H1 (cell line): ENCODE measurements around the gene ABHD16A. TPM values are rescaled to one million over a fixed set of nuclear protein-coding genes. Genes with fewer than 3 reads are reported as not detected.
A peak's percentile ranks its signal among the peaks of the same experiment; 100 is the strongest.

ENCODE experiments used
- CTCF ChIA-PET: fragments of 300-600 bp; sonication (Branson Sonifier 250); formaldehyde crosslinking; loops from one replicate; lab custom pipeline; 2021; ENCODE audit not compliant: partially characterized antibody; lab: Charles Lee
- POLR2A ChIA-PET: fragments of 300-600 bp; sonication (Branson Sonifier 250); formaldehyde crosslinking; loops from one replicate; lab custom pipeline; 2021; ENCODE audit warnings: inconsistent platforms; ENCODE audit not compliant: partially characterized antibody; lab: Charles Lee
- DNase-seq, 2 experiments: peaks; one replicate each; pipeline versions ENCODE4 v3.0.0 to v3.0.0-alpha.2; 2010 to 2022; ENCODE audit warnings: low spot score in 2 of 2, low read depth in 1 of 2, mixed read lengths in 1 of 2
- FAIRE-seq: peaks from 2 replicates; lab custom pipeline; 2011; peaks lifted over from hg19 to GRCh38; lab: Jason Lieb, UNC
- H2AFZ ChIP-seq: 2 replicates; pipeline ENCODE4 v1.8.1; 2012; ENCODE audit warnings: low read length, inconsistent platforms
- H2AK5ac ChIP-seq: 2 replicates; pipeline ENCODE4 v1.6.1; 2013; ENCODE audit warnings: low read depth, low read length
- H2BK120ac ChIP-seq: replicated peaks from 2 replicates; pipeline ENCODE3; 2013; ENCODE audit warnings: low read depth, low read length, inconsistent platforms
- H2BK12ac ChIP-seq: 2 replicates; pipeline ENCODE4 v1.6.1; 2013; ENCODE audit warnings: low read depth, low read length
- H2BK15ac ChIP-seq: 2 replicates; pipeline ENCODE4 v1.6.1; 2013; ENCODE audit warnings: low read length
- H2BK20ac ChIP-seq: 2 replicates; pipeline ENCODE4 v1.6.1; 2013; ENCODE audit warnings: low read length
- H2BK5ac ChIP-seq: 2 replicates; pipeline ENCODE4 v1.6.1; 2013; ENCODE audit warnings: low read depth, low read length
- H3K14ac ChIP-seq: 2 replicates; pipeline ENCODE4 v1.6.1; 2013; ENCODE audit warnings: inconsistent platforms; ENCODE audit not compliant: insufficient read length
- H3K18ac ChIP-seq: 2 replicates; pipeline ENCODE4 v1.6.1; 2013; ENCODE audit warnings: low read length; ENCODE audit errors: extremely low read depth
- H3K23ac ChIP-seq: 2 replicates; pipeline ENCODE4 v1.6.1; 2013; ENCODE audit warnings: inconsistent platforms; ENCODE audit not compliant: insufficient read length
- H3K23me2 ChIP-seq: 2 replicates; pipeline ENCODE4 v1.6.1; 2013; ENCODE audit warnings: low read depth, low read length
- H3K27ac ChIP-seq: 2 replicates; pipeline ENCODE4 v1.6.1; 2011; ENCODE audit warnings: low read depth, low read length, inconsistent platforms
- H3K27me3 ChIP-seq, 4 experiments: replicated peaks in 1 of 4; 1 replicate in 1 of 4; 2 replicates in 3 of 4; pipeline versions ENCODE4 v1.6.1 to v1.8.1; 2011 to 2013; ENCODE audit warnings: low read length in 3 of 4, mild to moderate bottlenecking in 3 of 4, inconsistent platforms in 2 of 4, mixed read lengths in 2 of 4, moderate library complexity in 1 of 4; ENCODE audit not compliant: control insufficient read depth in 3 of 4, insufficient read depth in 3 of 4; ENCODE audit errors: extremely low read depth in 1 of 4
- H3K36me3 ChIP-seq, 4 experiments: 2 replicates each; pipeline versions ENCODE4 v1.6.1 to v1.8.1; 2011 to 2013; ENCODE audit warnings: mild to moderate bottlenecking in 4 of 4, low read length in 3 of 4, moderate library complexity in 2 of 4, control low read depth in 1 of 4, inconsistent platforms in 1 of 4; ENCODE audit not compliant: insufficient read depth in 4 of 4, control insufficient read depth in 2 of 4
- H3K4ac ChIP-seq: replicated peaks from 2 replicates; pipeline ENCODE3; 2013; ENCODE audit warnings: low read length, low read depth, mixed read lengths, inconsistent platforms; ENCODE audit not compliant: insufficient read length
- H3K4me1 ChIP-seq, 4 experiments: replicated peaks in 1 of 4; 1 replicate in 1 of 4; 2 replicates in 3 of 4; pipeline versions ENCODE4 v1.6.1 to v1.8.1; 2011 to 2013; ENCODE audit warnings: low read length in 3 of 4, inconsistent platforms in 2 of 4, mixed read lengths in 1 of 4; ENCODE audit not compliant: insufficient read depth in 4 of 4, control insufficient read depth in 3 of 4
- H3K4me2 ChIP-seq, 2 experiments: 2 replicates each; pipeline versions ENCODE4 v1.6.1 to v1.8.1; 2011 to 2013; ENCODE audit warnings: low read depth in 2 of 2, low read length in 2 of 2, control low read depth in 1 of 2, inconsistent platforms in 1 of 2, mild to moderate bottlenecking in 1 of 2; ENCODE audit not compliant: insufficient read depth in 1 of 2
- H3K4me3 ChIP-seq, 4 experiments: fragments of 200-600, 300-600 bp in 1 of 4; sonication (generic), shearing (Covaris generic), sonication (Bioruptor Twin) in 1 of 4; 2 replicates each; pipeline versions ENCODE4 v1.5.1 to v1.8.1; 2011 to 2016; ENCODE audit warnings: low read length in 4 of 4, low read depth in 3 of 4, control low read depth in 2 of 4, inconsistent platforms in 2 of 4, mild to moderate bottlenecking in 2 of 4, mixed read lengths in 1 of 4, moderate library complexity in 1 of 4; ENCODE audit not compliant: insufficient read depth in 2 of 4; ENCODE audit errors: extremely low read depth in 1 of 4
- H3K56ac ChIP-seq: replicated peaks from 2 replicates; pipeline ENCODE3; 2013; ENCODE audit warnings: low read depth, mild to moderate bottlenecking, mixed read lengths, low read length, inconsistent platforms; ENCODE audit not compliant: insufficient read length
- H3K79me1 ChIP-seq: 2 replicates; pipeline ENCODE4 v1.6.1; 2013; ENCODE audit warnings: low read depth, low read length, control low read depth
- H3K79me2 ChIP-seq, 2 experiments: 2 replicates each; pipeline versions ENCODE4 v1.6.1 to v1.8.1; 2012 to 2013; ENCODE audit warnings: low read length in 2 of 2, mild to moderate bottlenecking in 2 of 2, inconsistent platforms in 1 of 2; ENCODE audit not compliant: insufficient read depth in 2 of 2, control insufficient read depth in 1 of 2
- H3K9ac ChIP-seq, 4 experiments: replicated peaks in 1 of 4; 1 replicate in 1 of 4; 2 replicates in 3 of 4; pipeline versions ENCODE4 v1.6.1 to v1.8.1; 2011 to 2013; ENCODE audit warnings: low read depth in 3 of 4, low read length in 3 of 4, control low read depth in 2 of 4, mild to moderate bottlenecking in 2 of 4, moderate library complexity in 2 of 4, inconsistent platforms in 1 of 4; ENCODE audit errors: extremely low read depth in 1 of 4
- H3K9me3 ChIP-seq, 2 experiments: 2 replicates each; pipeline versions ENCODE4 v1.6.1 to v1.8.1; 2012 to 2013; ENCODE audit warnings: mild to moderate bottlenecking in 2 of 2, moderate library complexity in 2 of 2, control low read depth in 1 of 2, inconsistent platforms in 1 of 2, low read depth in 1 of 2, low read length in 1 of 2, mixed read lengths in 1 of 2; ENCODE audit not compliant: insufficient read depth in 2 of 2
- H4K20me1 ChIP-seq, 2 experiments: replicated peaks in 1 of 2; 2 replicates each; pipeline versions ENCODE3 to v1.8.1; 2011 to 2013; ENCODE audit warnings: inconsistent platforms in 2 of 2, low read length in 2 of 2, mild to moderate bottlenecking in 1 of 2; ENCODE audit not compliant: insufficient read depth in 2 of 2, control insufficient read depth in 1 of 2
- H4K5ac ChIP-seq: 2 replicates; pipeline ENCODE4 v1.6.1; 2013; ENCODE audit warnings: low read length, low read depth, mixed read lengths, inconsistent platforms; ENCODE audit not compliant: insufficient read length
- H4K8ac ChIP-seq: 2 replicates; pipeline ENCODE4 v1.8.0; 2013; ENCODE audit warnings: mild to moderate bottlenecking, moderate library complexity, low read length, inconsistent platforms; ENCODE audit not compliant: insufficient read depth; ENCODE audit errors: extremely low read depth
- H4K91ac ChIP-seq: replicated peaks from 2 replicates; pipeline ENCODE3; 2013; ENCODE audit warnings: low read length, mixed read lengths, inconsistent platforms; ENCODE audit not compliant: insufficient read length
- MAFK ChIP-seq: IDR thresholded peaks from 2 replicates; pipeline ENCODE4 v1.6.1; 2012; ENCODE audit warnings: low read depth, mild to moderate bottlenecking, improper control_type of control experiment, low read length
- WGBS, 2 experiments: shearing (Covaris generic) in 1 of 2; methylation state at CpG; one replicate each; pipeline versions ENCODE4 v1.1.6 to v1.1.7; 2013 to 2015; ENCODE audit warnings: low lambda C conversion rate in 2 of 2, mixed read lengths in 2 of 2, inconsistent platforms in 1 of 2, low coverage in 1 of 2, missing lambda C conversion rate in 1 of 2; ENCODE audit not compliant: insufficient replicate concordance in 2 of 2, insufficient coverage in 1 of 2, insufficient read length in 1 of 2; ENCODE audit errors: extremely low coverage in 1 of 2, missing lambda C conversion rate in 1 of 2; 5-methylcytosine and 5-hydroxymethylcytosine counted together
- polyA plus RNA-seq, 7 experiments: library from polyadenylated mRNA; depleted of rRNA in 3 of 7; stranded (reverse) in 5 of 7; unstranded in 2 of 7; fragments of >200 nt in 5 of 7; fragments of 200-250 nt in 2 of 7; gene quantifications; 1 replicate in 5 of 7; 2 replicates in 1 of 7; 4 replicates in 1 of 7; pipeline versions ENCODE4 v1.2.1 to v1.2.3, GENCODE V29; 2011 to 2013; ENCODE audit warnings: missing spikeins in 2 of 7, mixed read lengths in 2 of 7
- total RNA-seq: library from RNA; stranded (reverse); fragmentation: NEBNext Ultra II Directional; extraction: Animal tissue kit (Norgen Biotek cat#: 25700); gene quantifications from 2 replicates; pipeline ENCODE4 v1.2.1, GENCODE V29; 2021

ABHD16A gene
- total and polyA plus RNA-seq, 2 of the 8 experiments (the other 6 are each of a cell fraction or from before 2014, with no cell fraction given), result 32.9 to 40.2 TPM

DNA sequence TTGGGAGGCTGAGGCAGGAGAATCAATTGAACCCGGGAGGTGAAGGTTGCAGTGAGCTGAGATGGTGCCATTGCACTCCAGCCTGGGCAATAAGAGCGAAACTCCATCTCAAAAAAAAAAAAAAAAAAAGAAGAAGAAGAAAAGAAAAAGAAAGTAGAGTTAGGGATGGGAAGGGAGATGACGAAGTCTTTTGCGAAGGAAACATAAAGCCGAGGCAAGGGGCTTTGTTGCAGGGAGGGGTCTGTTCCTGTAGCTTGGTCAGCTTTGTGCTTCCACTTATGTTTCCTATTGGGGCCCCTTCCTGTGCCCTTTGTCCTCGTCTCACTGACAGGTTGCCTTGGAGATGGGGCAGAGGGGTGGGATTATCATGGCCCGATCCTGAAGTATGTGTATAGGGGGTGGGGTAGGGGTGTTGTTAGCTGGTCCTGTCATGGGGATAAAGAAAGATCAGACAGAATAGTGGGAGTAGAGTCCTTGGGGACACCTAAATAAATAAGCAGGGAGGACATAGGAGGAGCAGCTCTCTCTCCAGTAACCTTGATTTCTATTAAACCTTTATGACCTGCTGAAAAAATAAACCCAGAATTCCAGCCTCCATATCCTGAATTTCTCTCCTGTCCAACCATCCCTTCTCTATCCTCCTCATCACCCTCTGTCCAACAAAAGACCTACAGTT is 34.3 kb upstream of the ABHD16A start:
- H3K23ac ChIP-seq, result no peak overlapping the region
- peaks cover 23 to 29% (median 25%) of the 10 kb centered on the region in 4 experiments for H3K4me1 ChIP-seq
- H2BK20ac ChIP-seq, result no peak overlapping the region
- peaks cover 7 to 23% (median 11%) of the 10 kb centered on the region in 4 experiments for H3K36me3 ChIP-seq
- peaks cover 4% of the 10 kb centered on the region in 2 experiments for H4K20me1 ChIP-seq
- no peak overlapping the region for H3K4ac ChIP-seq
- H3K9me3 ChIP-seq, result no peaks in the 10 kb centered on the region; a peak in 1 of 4 replicates
- H4K91ac ChIP-seq, result peak overlapping the region; percentile 67
- H2AFZ ChIP-seq, result 0 out of 2 replicates have a peak overlapping the region, but pooled peaks have one; percentile 86
- 0 out of 2 replicates have a peak overlapping the region, but pooled peaks have one; percentile 98 for H2BK12ac ChIP-seq
- ChIA-PET POLR2A (interaction anchor here (0.8 to 8.7 kb wide), 17 partner anchors 7 to 196 kb away, joined by 3 to 73 read pairs (median 9); partner anchors contain the start of genes ABHD16A, BAG6, DDAH2 and DDX39B), CTCF (interaction anchor here (0.6 to 5.9 kb wide), 27 partner anchors 9 to 381 kb away, joined by 3 to 52 read pairs (median 4); partner anchors contain the start of genes APOM, DDAH2, HSPA1B and LY6G6D)
- H3K4me3 ChIP-seq, result peak overlapping the region in 1 of 4 experiments; percentile 82; a peak in 3 of 8 replicates
- H3K9ac ChIP-seq, result no peak overlapping the region
- FAIRE-seq (no peak), DNase-seq (peak in 1 of 2 experiments; percentile 49)
- WGBS, 2 experiments, result 63 to 100% methylated on average over 2 to 6 of the region's 7 CpGs
- peaks cover 0 to 26% of the 10 kb centered on the region in 2 experiments; a peak in 2 of 4 replicates for H3K79me2 ChIP-seq
- no peak overlapping the region for H2BK15ac ChIP-seq
- H2AK5ac ChIP-seq, result no peak overlapping the region
- peak overlapping the region; percentile 5 for H3K56ac ChIP-seq
- H3K27ac ChIP-seq, result 0 out of 2 replicates have a peak overlapping the region, but pooled peaks have one; percentile 31
- no peak overlapping the region; the same call in 1 of the 2 replicates for H3K18ac ChIP-seq
- no peak overlapping the region for H4K8ac ChIP-seq
- H3K23me2 ChIP-seq, result peaks cover 20% of the 10 kb centered on the region
- H2BK120ac ChIP-seq, result peak overlapping the region; percentile 10
- no peaks in the 10 kb centered on the region for H3K27me3 ChIP-seq
- H4K5ac ChIP-seq, result no peak overlapping the region
- no peak overlapping the region for H3K14ac ChIP-seq
- peak overlapping the region; percentile 52 to 99; a peak in 3 of 4 replicates for H3K4me2 ChIP-seq
- H2BK5ac ChIP-seq, result no peak overlapping the region
- H3K79me1 ChIP-seq, result peaks cover 8% of the 10 kb centered on the region; the same call in 1 of the 2 replicates
- no peak for TF ChIP-seq MAFK
